ENCODE results near the gene SPATA2L. TPM values are rescaled to one million over a fixed set of nuclear protein-coding genes. Genes with fewer than 3 reads are reported as not detected.

The SPATA2L gene
- total RNA-seq, 1 donor from 2014 or later = 18.6 TPM

DNA sequence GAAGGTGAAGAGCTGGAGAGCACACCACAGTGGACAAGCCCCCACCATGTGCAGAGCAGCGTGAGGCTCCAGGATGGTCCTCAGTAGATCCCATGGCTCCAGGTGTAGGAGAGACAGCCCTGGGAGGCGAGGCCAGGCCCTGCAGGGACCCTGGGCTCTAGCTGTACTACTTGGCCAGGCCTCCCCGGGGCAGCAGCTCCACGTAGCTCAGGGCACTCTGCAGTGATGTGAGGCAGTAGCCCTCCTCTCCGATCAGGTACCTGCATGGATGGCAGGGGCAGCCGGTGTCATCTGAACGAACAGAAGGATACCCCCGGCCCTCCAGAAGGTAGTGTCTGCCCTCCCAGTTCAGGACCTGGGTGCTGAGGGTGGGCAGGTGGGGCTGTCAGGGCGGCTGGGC is 6.2 kb upstream of the SPATA2L start:
- TF ChIP-seq, protein P1, sequence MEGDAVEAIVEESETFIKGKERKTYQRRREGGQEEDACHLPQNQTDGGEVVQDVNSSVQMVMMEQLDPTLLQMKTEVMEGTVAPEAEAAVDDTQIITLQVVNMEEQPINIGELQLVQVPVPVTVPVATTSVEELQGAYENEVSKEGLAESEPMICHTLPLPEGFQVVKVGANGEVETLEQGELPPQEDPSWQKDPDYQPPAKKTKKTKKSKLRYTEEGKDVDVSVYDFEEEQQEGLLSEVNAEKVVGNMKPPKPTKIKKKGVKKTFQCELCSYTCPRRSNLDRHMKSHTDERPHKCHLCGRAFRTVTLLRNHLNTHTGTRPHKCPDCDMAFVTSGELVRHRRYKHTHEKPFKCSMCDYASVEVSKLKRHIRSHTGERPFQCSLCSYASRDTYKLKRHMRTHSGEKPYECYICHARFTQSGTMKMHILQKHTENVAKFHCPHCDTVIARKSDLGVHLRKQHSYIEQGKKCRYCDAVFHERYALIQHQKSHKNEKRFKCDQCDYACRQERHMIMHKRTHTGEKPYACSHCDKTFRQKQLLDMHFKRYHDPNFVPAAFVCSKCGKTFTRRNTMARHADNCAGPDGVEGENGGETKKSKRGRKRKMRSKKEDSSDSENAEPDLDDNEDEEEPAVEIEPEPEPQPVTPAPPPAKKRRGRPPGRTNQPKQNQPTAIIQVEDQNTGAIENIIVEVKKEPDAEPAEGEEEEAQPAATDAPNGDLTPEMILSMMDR (IDR thresholded peaks at IDR 0.05; ENCODE audit: partially characterized antibody, unreplicated experiment) = no peak
- H3K27me3 Mint-ChIP-seq (ENCODE audit: unreplicated experiment) = peaks cover 3% of the 10 kb centered on the region
- peaks cover 6% of the 10 kb centered on the region for H3K9me3 Mint-ChIP-seq (ENCODE audit: unreplicated experiment)

DNA sequence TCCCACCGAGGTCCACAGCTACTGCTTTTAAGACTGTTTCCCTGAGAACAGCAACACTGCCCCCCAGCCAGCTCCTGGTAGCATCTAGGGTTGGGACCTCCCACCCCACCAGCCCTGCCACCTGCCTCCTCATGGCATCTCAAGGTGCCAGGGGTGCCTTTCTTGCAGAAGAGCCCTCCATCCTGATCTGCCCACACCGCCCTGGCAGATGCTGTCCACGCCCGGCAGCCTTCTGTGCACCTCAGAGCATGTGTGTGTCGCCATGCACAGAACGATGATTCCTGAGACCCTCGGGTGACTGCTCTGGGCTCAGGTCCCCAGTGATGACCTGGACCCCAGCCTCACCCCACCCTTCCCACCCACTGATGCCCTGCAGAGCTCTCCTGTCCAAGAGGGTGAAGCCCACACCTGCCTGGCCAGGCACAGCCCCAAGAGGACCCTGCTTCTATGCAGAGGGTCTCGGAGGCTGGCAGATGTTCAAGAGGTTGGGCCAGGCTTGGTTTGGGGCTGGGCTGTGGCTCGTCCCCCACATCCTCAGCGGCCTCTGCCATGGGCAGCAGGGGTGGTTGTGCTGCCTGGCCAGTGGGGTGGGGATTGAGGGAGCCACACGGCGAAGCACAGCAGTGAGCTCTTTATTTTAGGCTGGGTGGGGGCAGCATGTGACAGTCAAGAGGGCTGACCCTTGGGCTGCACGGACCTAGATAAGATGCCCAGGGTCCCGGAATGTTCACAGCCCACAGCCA is 5.2 kb upstream of the SPATA2L start:
- Mint-ChIP-seq H3K36me3 (ENCODE audit: unreplicated experiment) (no peaks in the 10 kb centered on the region), H3K27ac (ENCODE audit: unreplicated experiment) (no peak overlapping the region), H3K4me1 (ENCODE audit: low read depth, unreplicated experiment) (peaks cover 6% of the 10 kb centered on the region), H3K27me3 (ENCODE audit: unreplicated experiment) (peaks cover 6% of the 10 kb centered on the region), H3K4me3 (ENCODE audit: unreplicated experiment) (no peak overlapping the region), H3K9me3 (ENCODE audit: unreplicated experiment) (peaks cover 6% of the 10 kb centered on the region)
- no peak for DNase-seq
- TF ChIP-seq, protein P1 (IDR thresholded peaks at IDR 0.05; ENCODE audit: partially characterized antibody, unreplicated experiment) = no peak

More for the DNA sequence above, 6.2 kb upstream of the SPATA2L start:
- no peak overlapping the region for H3K4me3 Mint-ChIP-seq (ENCODE audit: unreplicated experiment)
- H3K4me1 Mint-ChIP-seq (ENCODE audit: low read depth, unreplicated experiment) = peaks cover 4% of the 10 kb centered on the region
- no peak for DNase-seq
- H3K27ac Mint-ChIP-seq (ENCODE audit: unreplicated experiment) = no peak overlapping the region
- no peaks in the 10 kb centered on the region for H3K36me3 Mint-ChIP-seq (ENCODE audit: unreplicated experiment)

- Mint-ChIP-seq H3K9me3 (ENCODE audit: unreplicated experiment) (peaks cover 6% of the 10 kb centered on the region), H3K4me1 (ENCODE audit: low read depth, unreplicated experiment) (peaks cover 6% of the 10 kb centered on the region), H3K27ac (ENCODE audit: unreplicated experiment) (no peak overlapping the region), H3K36me3 (ENCODE audit: unreplicated experiment) (no peaks in the 10 kb centered on the region), H3K4me3 (ENCODE audit: unreplicated experiment) (no peak overlapping the region), H3K27me3 (ENCODE audit: unreplicated experiment) (peaks cover 6% of the 10 kb centered on the region)
- DNase-seq = no peak
- TF ChIP-seq, protein P1 (IDR thresholded peaks at IDR 0.05; ENCODE audit: partially characterized antibody, unreplicated experiment) = no peak
Measured at GRCh38 chr16:89705006-89705405, 3.5 kb upstream of the SPATA2L start.

DNA sequence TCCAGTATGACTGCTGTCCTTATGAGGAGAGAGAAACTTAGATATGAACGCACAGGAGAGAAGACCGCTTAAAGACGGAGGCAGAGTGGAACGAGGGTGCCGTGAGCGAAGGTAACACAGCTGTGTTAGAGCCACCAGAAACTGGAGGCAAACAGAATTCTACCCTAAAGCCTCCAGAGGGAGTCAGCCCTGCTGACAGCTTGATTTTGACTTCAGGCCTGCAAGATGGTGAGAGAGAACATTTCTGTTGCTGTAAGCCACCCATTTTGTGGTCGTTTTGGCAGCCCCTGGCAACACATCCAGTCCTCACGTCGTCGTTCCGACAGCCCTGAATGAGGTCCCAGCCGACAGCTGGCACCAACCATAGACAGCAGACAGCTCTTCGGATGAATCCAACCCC is 2.8 kb upstream of the SPATA2L start:
- TF ChIP-seq, protein P1 (IDR thresholded peaks at IDR 0.05; ENCODE audit: partially characterized antibody, unreplicated experiment) = no peak
- Mint-ChIP-seq H3K36me3 (ENCODE audit: unreplicated experiment) (no peaks in the 10 kb centered on the region), H3K9me3 (ENCODE audit: unreplicated experiment) (peaks cover 6% of the 10 kb centered on the region), H3K27me3 (ENCODE audit: unreplicated experiment) (peaks cover 6% of the 10 kb centered on the region), H3K27ac (ENCODE audit: unreplicated experiment) (peak overlapping the region; percentile 10), H3K4me1 (ENCODE audit: low read depth, unreplicated experiment) (peaks cover 3% of the 10 kb centered on the region), H3K4me3 (ENCODE audit: unreplicated experiment) (no peak overlapping the region)
- DNase-seq = no peak

GRCh38 chr16:89700649-89701424 is 668 bp downstream of the SPATA2L start:
- Mint-ChIP-seq H3K27ac (ENCODE audit: unreplicated experiment) (no peak overlapping the region), H3K27me3 (ENCODE audit: unreplicated experiment) (peaks cover 8% of the 10 kb centered on the region), H3K4me3 (ENCODE audit: unreplicated experiment) (peak overlapping the region; percentile 59), H3K4me1 (ENCODE audit: low read depth, unreplicated experiment) (peaks cover 3% of the 10 kb centered on the region), H3K36me3 (ENCODE audit: unreplicated experiment) (no peaks in the 10 kb centered on the region), H3K9me3 (ENCODE audit: unreplicated experiment) (peaks cover 10% of the 10 kb centered on the region)
- peak; percentile 77 for DNase-seq
- TF ChIP-seq, protein P1 (IDR thresholded peaks at IDR 0.05; ENCODE audit: partially characterized antibody, unreplicated experiment) = peak; percentile 23

All from glutamatergic neuron (in vitro differentiated cells).